GM12865 (cell line): ENCODE measurements around the gene EPHA4.

Source experiments
- DNase-seq: peaks from one replicate; pipeline ENCODE4 v3.0.0; 2010; ENCODE audit warnings: low read depth
- H3K4me3 ChIP-seq: 2 replicates; pipeline ENCODE4 v1.5.1; 2011; ENCODE audit warnings: mild to moderate bottlenecking, low read depth, low read length, control low read depth
- CTCF ChIP-seq: IDR thresholded peaks from 2 replicates; pipeline ENCODE4 v1.5.1; 2011; ENCODE audit warnings: low read length, control low read depth, low read depth, inconsistent platforms; ENCODE audit not compliant: insufficient read depth; ENCODE audit errors: missing control alignments

The EPHA4 gene

DNA sequence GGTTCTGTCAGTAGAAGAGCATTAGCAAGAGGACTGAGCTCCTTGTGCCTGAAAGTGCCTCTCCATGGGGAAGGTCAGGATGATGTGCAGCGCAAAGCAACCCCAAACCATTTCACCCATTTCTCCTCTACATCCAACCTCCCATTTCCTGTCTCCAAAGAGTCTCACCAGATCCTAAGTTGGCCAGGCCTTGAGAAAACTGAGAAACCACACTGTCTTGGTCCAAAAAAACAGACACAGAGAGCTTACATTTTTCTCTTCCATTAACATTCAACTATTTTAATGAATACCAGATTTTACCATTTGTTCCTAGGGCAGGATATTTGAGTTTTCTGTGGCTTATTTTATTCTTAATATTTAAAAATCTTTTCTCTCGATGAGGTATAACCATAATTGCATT is 195.0 kb downstream of the EPHA4 start:
- DNase-seq, result no peak
- H3K4me3 ChIP-seq, result no peak overlapping the region
- TF ChIP-seq CTCF, result no peak

DNA sequence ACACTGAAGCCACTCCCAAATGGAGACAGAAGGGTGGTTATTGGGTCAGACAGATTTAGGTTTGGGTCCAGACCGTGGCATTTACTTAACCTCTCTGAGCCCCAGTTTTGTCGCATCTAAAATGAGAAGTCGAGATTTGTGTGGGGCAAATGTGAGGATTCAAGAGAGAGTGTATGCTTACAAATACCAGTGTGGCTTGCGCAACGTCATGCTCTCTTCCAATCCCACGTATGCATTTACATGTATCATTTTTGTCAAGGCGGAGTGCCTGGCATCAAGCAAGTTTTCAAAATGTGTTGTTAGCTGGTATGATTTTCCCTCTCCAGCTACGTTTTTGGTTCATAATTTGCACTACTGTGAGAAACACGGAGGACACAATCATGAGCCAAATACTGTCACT is 197.9 kb downstream of the EPHA4 start:
- H3K4me3 ChIP-seq, result no peak overlapping the region
- TF ChIP-seq CTCF, result no peak
- no peak for DNase-seq

GRCh38 chr2:221372907-221373306 is 199.2 kb downstream of the EPHA4 start:
- H3K4me3 ChIP-seq, result no peak overlapping the region
- no peak for DNase-seq
- no peak for TF ChIP-seq CTCF

- H3K4me3 ChIP-seq, result no peak overlapping the region
- no peak for TF ChIP-seq CTCF
- no peak for DNase-seq
Measured at GRCh38 chr2:221372159-221372884, 199.8 kb downstream of the EPHA4 start.

DNA sequence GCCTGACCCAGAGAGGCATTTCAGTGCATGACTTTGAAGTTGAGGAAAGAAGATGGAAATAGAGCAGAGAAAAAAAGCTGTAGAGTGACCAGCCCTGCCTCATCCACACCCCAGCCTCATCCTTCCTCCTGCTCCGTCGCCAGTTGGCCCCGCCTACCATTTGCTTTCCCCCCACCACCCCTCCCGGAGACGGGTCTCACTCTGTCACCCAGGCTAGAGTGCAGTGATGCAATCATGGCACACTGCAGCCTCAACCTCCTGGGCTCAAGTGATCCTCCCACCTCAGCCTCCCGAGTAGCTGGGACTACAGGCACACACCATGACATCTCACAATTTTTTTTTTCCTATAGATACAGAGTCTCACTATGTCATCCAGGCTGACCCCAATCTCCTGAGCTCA is 200.8 kb downstream of the EPHA4 start:
- H3K4me3 ChIP-seq, result no peak overlapping the region
- no peak for DNase-seq
- no peak for TF ChIP-seq CTCF

DNA sequence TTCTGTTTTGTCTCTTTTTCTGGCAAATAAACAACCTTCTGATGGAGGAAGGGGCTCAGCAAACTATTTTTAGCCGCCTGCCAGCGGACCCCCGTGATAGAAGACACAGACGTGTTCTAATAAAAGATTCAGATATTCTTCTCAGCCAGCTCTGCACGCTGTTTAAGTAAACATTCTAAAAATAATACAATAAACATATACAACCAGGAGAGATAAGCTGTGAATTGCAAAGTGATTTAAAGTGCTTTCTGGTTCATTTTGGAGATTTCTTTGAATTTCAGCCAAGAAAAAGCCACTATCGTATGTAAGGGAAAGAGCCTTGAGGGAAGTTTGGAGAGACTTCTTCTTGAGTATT is 201.3 kb downstream of the EPHA4 start:
- no peak for TF ChIP-seq CTCF
- DNase-seq, result no peak
- no peak overlapping the region for H3K4me3 ChIP-seq

- DNase-seq, result no peak
- H3K4me3 ChIP-seq, result no peak overlapping the region
Measured at GRCh38 chr2:221370076-221370856, 201.8 kb downstream of the EPHA4 start.

More at GRCh38 chr2:221370076-221370856, 201.8 kb downstream of the EPHA4 start:
- no peak for TF ChIP-seq CTCF
